GM18907 (cell line): ENCODE results near the gene EXOC3L1.
A peak's percentile ranks its signal among the peaks of the same experiment; 100 is the strongest.

ENCODE experiments used
- ATAC-seq: cut with Tn5 transposase; IDR thresholded peaks from one replicate; pipeline ENCODE4 v1.9.1; 2021; ENCODE audit warnings: mild to moderate bottlenecking, moderate library complexity; ENCODE audit not compliant: unreplicated experiment

The EXOC3L1 gene

DNA sequence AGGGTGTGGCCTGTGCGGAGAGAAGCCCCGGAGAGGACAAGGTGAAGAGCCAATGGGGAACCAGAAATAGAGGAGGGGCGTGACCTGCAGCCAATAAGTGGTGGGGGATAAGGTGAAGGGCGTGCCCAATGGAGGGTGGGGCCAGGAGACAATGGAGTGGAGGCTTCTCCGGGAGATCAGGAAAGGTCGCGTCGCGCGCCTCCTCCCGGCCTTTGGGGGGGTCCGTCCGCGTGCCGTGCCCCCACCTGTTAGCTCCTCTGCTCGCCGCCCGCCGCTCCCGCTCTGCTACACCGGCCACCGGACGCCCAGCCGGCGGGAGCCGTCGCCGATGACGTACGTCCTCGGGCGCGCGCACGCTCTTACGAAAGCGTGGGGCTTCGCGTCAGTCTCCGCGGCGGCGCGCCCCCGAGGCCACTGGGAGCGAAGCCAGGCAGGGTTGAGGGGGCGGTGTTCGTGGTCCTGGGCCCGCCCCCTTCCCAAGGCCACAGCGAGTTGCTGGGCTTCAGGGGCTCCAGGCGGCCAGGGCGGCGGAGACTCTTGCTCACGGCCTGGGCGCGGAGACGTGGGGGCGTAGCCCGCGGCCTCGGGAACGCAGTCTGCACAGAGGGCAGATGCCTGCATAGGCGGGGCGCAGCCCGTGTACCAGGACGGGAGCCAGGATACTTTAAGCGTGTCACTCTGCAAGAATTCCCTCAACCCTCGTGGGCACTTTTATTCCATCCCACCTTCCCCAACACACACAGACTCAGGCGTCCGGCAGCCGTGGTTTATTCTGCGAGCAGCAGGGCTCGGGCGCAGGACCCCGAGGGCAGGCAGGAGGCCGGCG lies 6.1 kb downstream of the EXOC3L1 start, which contains the start of gene MATCAP1:
TSS of gene MATCAP1 (minus strand) at position 337 of the 826 bp plus-strand sequence. CDS start 3,353 bp downstream, outside the sequence.
- ATAC-seq, result peak; percentile 88

DNA sequence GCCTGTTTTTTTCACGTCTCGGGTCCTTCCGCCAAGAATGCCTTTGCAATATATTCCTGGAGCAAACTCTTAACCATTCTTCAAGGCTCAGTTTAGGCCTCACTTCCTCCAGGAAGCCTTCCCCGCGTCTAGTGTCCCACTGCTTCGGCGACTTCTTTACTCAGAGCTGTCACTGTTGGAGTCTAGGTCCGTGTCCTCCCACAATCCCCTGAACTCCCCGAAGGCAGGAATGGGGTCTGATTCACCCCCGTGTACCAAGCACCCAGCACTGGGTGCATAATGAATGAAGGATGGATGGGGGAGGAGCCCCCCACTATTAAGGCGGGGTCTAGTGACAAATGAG lies 6.7 kb downstream of the EXOC3L1 start:
- ATAC-seq, result no peak

DNA sequence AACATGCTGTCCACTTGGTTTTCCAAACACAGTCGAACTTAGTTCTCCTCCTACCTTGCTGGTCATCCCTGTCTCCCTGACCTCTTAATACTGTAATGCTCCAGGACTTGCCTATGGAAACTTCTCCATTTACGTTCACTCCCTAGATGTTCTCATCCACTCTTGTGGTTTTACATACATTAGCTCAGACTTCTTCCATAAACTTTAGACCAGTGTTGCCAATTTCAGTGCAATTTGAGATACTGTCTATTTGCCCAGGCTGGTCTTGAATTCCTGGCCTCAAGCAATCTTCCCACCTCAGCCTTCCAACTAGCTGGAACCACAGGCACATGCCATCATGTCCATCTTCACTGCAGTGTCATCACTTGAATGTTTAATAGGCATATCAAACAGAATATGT lies 7.6 kb downstream of the EXOC3L1 start:
- no peak for ATAC-seq

DNA sequence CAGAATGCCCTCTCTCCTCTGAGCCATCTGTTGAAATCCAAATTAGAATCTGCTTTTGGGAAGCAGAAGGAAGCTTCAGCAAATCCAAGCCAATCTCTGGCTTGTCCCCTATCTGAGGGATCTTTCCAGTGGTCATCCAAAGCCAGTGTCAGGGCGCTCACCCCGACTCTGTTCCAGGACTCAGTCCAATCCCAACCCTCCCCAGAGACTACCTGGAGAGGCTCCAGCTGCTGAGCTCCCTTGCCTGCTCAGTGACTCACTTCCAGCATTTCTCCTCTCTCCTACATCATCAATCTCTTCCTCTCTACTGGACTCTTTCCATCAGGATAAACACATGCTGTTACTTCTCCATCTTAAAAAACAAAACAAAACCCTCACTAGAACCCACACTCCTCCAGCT lies 8.6 kb downstream of the EXOC3L1 start:
- ATAC-seq, result no peak

DNA sequence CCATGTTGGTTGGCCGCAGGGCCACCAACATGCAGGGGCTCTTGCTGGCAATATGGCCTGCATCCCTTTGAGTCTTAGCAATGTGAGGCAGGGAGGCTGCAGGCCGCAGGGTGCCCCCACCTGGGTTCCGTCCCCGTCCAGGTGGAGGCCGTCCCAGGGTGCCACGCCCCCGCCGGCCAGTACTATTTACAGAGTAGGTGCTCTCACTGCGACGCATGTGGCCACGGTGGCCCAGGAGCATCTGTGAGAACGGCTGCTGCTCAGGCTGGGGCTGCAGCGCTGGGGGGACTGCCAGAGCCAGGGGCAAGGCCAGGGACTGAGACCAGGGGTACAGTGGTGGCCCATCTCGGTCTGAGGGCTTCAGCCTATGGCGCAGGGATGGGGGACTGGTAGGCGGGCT lies 9.8 kb downstream of the EXOC3L1 start:
- no peak for ATAC-seq

DNA sequence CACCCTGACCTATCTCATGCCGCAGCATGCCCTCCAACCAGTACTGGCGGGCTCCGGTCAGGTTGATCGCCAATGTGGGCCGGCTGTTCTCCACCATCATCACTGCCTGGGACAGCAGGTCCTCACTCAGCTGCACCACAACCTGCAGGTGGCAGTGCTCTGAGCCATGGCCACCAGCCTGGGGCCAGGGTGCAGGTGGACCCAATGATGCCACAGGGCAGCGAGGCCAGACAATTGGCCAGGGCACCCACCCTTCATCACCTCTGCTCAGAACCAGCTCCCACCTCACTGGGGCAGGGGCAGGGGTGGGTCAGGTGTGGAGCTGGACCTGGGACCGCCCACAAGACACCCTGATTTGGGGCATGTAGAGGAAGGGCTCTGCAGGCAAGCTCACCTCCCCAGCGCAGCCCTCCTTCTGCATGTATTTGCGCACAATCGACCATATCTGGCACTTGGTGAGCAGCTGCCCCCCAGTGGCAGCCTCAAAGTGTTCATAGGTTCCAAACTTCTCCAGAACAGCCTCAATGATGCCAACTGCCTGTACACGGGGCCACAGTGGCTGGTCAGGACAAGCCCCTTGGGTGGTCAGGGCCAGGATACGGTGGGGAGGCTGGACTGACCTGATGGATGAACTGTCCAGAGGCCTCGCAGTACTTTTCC lies 10.4 kb downstream of the EXOC3L1 start:
- no peak for ATAC-seq

DNA sequence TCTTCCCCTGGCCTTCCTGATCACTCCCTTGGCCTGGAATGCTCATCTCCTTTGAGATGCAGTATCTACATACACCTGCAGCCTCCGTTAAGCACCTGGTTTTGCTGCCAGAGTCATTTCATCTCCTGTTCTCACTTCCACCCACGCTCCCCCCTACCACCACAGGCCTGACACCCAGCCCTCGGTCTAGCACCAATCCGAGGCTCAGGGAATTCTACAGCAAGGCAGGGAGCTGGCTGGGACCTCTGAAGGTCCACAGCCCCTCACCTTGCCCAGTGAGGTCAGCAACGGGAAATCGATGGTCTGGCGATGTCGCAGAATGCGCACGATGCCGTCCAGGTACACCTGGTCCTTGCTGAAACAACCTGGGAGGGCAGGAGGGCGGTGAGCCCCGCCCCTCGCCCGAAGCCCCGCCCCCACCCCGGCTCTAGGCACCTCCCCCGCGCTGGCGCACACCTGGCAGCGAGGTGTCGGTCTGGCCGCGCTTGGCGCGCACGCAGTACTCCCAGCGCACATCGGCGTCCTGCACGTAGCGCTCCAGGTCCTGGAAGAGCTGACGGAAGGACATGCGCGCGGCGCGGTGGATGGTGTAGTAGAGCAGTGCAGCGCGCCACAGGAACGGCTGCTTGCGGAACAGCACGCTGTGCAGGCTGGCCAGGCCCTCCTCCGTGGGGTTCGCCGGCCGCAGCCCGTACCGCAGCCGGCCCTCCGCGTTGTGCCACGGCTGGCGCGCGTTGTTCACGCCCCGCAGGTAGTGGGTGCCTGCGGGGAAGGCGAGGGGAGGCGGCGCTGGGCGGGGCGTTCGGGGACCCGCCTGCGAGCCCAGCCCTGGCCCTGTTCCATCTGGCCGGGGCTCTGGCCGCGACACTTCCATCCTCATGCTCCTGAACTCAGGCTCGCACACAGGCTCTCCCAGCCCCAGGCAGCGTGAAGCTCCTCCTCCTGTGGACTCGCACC lies 11.9 kb downstream of the EXOC3L1 start:
- ATAC-seq, result no peak

DNA sequence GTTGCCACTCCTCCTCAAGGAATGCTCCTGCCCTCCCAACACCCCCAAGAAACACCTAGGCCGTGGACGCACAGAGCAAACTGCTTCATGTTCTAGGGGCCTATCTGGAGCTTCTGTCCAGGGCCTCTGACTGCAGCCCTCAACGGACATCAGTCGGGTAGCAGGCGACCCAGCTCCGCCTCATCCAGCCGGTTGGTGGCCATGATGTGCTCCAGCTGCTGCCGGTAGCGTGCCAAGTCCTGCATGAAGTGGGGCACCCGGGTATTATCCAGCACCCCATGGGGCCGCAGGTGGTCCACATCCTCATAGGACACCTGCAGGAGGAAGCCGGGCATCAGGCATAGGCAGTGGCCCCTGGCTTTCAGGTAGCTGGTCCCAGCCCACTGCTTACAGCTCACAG lies 13.3 kb downstream of the EXOC3L1 start:
- ATAC-seq, result no peak

DNA sequence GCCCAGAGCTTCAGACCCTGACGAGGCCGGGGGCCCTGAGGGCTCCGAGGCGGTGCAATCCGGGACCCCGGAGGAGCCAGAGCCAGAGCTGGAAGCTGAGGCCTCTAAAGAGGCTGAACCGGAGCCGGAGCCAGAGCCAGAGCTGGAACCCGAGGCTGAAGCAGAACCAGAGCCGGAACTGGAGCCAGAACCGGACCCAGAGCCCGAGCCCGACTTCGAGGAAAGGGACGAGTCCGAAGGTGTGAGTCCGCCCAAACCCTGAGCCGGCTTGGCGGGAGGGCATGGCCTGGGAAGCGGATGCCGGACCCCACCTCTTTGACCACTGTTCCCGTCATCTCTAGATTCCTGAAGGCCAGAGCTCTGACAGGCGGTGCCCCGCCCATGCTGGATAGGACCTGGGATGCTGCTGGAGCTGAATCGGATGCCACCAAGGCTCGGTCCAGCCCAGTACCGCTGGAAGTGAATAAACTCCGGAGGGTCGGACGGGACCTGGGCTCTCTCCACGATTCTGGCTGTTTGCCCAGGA lies 15.2 kb downstream of the EXOC3L1 start:
- no peak for ATAC-seq

DNA sequence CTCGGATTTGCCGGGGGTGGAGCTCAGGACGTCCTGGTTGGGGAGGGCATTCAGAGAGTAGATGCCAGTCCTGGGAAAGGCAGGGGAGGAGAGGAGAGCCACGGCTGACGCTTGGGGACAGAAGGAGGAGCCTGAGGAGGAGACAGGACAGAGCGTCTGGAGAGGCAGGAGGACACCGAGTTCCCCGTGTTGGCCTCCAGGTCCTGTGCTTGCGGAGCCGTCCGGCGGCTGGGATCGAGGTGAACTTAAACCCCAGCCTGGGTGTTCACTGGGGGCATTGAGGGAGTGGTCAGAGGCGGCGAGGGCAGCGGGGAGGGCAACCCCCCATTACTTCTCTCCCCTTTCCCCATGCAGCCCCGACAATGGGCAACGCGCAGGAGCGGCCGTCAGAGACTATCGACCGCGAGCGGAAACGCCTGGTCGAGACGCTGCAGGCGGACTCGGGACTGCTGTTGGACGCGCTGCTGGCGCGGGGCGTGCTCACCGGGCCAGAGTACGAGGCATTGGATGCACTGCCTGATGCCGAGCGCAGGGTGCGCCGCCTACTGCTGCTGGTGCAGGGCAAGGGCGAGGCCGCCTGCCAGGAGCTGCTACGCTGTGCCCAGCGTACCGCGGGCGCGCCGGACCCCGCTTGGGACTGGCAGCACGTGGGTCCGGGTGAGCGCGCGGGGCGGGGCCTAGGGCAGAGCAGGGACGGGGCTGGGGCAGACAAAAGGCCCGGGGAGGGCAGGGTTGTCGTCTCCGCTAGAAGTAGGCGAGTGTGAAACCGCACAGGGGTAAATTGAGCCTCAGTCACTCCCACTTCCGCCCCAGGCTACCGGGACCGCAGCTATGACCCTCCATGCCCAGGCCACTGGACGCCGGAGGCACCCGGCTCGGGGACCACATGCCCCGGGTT lies 15.9 kb downstream of the EXOC3L1 start:
- peak; percentile 45 for ATAC-seq

DNA sequence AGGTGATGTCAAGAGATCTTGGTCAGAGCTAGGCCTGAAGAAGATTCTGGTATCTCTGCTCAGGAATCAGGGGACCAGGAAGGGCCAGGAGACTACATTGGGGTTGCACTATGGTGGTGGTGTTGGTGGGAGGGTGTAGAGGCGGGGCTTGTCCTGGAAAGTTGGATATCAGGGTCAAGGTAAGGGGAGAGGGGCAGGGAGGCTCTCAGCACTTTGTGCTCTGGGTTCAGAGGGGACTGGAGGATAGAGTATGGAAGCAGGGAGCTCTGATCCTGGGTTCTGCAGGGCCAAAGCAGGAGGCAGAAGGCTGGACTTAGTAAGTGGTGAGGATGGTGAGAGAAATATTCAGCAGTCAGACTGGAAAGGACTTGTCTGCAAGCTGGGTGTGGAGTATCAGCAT lies 16.6 kb downstream of the EXOC3L1 start:
- ATAC-seq, result no peak

DNA sequence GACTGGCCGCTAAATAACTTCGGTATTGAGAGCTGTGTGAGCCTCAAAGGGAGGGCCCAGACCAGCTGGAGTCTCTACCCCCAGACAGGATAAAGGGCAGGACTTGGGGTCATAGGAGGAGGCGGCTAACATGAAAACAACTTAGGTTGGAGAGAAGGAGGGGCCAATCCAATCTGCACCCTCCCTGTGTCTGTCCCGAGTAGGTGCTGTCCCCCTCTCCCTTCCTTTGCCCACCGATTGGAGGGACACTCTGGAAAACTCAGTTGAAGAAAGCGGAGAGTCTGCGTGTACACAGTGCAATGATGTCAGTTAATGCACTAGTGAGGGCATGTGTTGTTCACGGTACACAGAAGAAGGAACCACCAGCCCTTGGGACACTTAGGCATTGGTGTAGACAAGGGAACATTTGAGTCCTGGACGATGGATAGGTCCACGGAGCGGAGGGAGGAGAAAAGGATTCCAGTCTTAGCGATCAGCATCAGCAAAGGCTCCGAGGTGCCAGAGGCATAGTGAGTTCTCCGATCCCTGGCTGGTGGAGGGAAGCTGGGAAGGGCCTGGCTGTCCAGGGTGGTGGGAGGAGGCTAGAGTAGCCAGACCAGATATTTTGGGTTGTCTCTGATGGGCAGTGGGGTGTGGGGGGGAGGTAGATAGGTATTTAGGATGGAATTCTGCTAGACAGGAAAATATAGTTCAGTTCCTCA lies 18.8 kb downstream of the EXOC3L1 start:
- ATAC-seq, result no peak

DNA sequence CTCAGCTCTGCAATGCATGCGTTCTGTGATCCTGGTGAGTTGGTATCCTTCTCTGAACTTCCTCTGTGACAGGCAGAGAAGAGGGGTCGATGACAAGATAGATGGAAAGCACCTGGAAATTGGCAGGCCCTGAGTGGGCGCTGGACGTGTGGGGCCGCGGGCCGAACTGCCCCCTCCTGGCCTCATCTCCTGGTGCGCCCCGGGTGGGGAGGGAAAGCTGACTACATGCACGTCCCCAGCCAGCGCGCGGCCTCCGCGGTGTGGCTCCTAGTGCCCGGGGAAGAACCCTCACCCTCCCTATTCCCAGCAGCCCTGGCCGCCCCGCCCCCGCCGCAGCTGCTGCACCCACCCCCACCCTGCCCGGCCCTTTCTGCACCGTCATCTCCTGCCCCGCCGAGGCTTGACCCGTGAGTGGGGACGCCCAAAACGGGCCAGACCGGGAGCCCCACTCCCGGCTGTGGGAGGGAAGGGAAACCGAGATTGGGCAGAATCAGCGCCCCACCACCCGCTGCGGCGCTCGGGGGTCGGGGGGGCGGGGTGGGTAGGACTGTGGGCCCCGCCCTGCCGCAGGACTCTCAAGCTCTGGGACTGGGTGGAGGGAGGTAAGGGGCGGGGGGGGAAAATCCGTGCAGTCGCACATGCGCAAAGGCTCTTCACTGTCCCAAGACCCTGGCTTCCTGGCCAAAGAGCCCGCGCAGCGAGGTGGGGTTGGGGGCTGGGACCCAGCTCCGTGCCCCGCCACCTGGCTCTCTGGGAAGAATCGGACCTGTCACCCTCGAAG lies 19.6 kb downstream of the EXOC3L1 start, which contains the start of gene NOL3:
TSS of gene NOL3 (plus strand) at position 371 of the 781 bp plus-strand sequence.
- ATAC-seq, result peak; percentile 40

DNA sequence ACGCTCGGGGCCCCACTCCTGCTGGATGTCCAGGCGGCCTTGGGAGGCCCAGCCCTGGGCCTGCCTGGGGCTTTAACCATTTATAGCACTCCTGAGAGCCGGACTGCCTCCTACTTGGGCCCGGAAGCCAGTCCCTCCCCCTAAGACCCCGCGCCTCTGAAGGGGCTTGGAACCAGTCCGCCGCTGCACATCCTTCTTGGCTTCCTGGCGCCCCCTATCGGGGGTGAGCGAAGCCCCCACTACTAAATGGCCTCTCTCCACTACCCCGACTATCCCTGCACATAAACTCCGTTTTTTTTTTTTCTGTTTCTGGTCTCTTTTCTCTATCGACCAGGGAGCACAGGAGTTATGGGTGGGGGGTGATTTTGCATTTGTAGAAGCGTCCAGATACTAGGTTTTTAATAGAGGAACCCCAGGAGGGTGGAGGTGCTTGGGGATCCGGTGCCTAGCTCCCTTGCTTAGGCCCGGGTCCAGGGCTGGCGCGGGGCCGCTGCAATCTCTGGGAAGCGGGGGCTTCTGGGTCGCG lies 20.2 kb downstream of the EXOC3L1 start:
- ATAC-seq, result no peak

DNA sequence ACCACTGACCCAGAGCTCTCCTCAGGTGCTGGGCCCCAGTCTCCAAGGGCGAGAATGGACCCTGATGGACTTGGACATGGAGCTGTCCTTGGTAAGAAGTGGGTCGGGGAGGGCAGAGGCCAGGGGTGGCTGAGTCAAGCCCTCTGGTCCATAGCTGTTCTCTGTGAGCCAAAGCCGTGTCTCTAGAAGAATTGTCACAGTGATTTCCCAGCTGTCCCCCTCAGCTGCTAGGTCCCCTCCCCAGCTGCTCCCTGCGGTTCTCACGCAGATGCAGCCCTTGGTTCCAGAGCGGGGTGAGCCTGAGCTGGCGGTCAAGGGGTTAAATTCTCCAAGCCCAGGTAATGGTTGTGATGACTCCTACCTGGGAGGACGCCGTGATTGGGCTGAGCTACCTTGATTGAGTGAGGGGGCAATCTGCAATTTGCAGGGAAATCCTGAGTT lies 20.9 kb downstream of the EXOC3L1 start:
- no peak for ATAC-seq

DNA sequence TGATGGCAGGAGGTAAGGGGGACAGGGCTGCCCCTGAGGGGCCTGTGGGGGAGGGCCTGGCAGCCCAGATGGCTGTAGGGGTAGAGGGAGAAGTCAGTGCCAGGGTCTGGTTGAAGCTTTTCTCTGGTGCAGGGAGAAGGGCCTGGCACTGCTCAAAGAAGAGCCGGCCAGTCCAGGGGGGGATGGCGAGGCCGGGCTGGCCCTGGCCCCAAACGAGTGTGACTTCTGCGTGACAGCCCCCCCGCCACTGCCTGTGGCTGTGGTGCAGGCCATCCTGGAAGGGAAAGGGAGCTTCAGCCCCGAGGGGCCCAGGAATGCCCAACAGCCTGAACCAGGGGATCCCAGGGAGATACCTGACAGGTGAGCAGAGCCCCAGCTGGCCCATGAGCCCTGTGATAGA lies 22.3 kb downstream of the EXOC3L1 start:
- no peak for ATAC-seq

DNA sequence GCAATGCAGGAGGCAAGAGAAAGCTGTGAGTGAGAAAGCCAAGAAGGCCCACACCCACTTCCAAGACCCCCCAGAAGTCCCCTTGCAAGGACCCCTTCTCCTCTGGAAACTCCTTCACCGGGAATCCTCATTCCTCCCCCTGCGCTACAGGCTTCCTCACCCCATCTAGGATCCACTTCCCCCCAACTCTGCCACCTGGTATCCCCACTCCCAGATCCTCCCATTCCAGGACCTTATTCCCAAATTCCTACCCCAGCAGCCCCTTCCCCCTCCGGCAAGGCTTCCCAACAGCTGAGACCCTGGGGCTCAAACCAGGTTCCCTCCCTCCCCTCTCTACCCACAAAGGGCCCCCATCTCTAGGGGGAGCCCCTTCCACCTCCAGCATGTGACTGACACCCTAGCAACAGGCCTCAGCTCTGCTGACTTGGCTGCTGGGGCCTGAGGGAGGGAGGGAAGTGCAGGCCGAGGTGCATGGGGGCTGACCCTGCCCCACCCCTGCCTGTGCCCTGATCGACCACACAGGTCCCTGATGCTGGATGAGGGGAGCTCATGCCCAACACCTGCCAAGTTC lies 23.3 kb downstream of the EXOC3L1 start:
- no peak for ATAC-seq

DNA sequence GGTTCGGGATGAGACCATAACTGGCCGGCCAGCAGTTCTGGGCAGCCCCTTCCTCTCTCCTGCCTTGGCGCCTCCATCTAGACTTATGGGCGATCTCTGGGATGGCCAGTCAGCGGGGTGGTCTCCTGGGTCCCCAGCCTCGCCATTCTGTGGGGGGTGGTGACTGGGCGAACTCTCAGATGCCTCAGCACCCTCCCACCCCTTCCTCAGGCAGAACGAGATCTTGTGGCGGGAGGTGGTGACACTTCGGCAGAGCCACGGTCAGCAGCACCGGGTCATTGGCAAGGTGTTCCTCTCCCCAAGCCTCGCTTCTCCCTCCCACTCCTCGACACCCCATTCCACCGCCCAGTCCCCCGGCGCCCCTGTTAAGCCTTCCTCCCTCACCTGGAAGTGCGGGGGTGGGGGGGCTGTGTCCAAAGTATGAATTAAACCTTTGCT lies 23.8 kb downstream of the EXOC3L1 start:
- ATAC-seq, result no peak
